OCI-LY1 (cell line): ENCODE results near the gene SAMD9L.

Experiments
- CTCF ChIP-seq: fragments of 200-600 bp; sonication (generic), shearing (Covaris generic); IDR thresholded peaks from 2 replicates; pipeline ENCODE4 v1.5.1; 2017; ENCODE audit warnings: mild to moderate bottlenecking, antibody characterized with exemption, low read length, moderate library complexity, mixed read lengths
- EZH2 ChIP-seq: fragments of 200-600 bp; sonication (generic), shearing (Covaris generic); IDR thresholded peaks from 2 replicates; pipeline ENCODE4 v1.8.0; 2017; ENCODE audit warnings: borderline replicate concordance, mixed run types, mild to moderate bottlenecking, antibody characterized with exemption, low read length, moderate library complexity, mixed read lengths

GRCh38 chr7:93120592-93121549 is 27.3 kb downstream of the SAMD9L start:
- TF ChIP-seq CTCF (no peak), EZH2 (no peak)
